HG02852 (cell line): ENCODE measurements around the gene CPSF3.
"Not testable (repeated sequence)": the region's sequence is repeated elsewhere in the genome, so short reads cannot be mapped to it uniquely, and the experiment has no call there.

Source experiments
- ATAC-seq: cut with Tn5 transposase; IDR thresholded peaks from one replicate; pipeline ENCODE4 v1.9.1; 2021; ENCODE audit warnings: mild to moderate bottlenecking, moderate library complexity; ENCODE audit not compliant: unreplicated experiment

Gene CPSF3

GRCh38 chr2:9497017-9497416 is 73.6 kb downstream of the CPSF3 start:
- no peak for ATAC-seq

GRCh38 chr2:9498210-9498609 is 74.8 kb downstream of the CPSF3 start:
- no peak for ATAC-seq

GRCh38 chr2:9508931-9509330 is 85.5 kb downstream of the CPSF3 start:
- no peak for ATAC-seq

- not testable (repeated sequence) for ATAC-seq
These were observed 90.5 kb downstream of the CPSF3 start for GRCh38 chr2:9513946-9514345.

- ATAC-seq = no peak
These were observed 93.8 kb downstream of the CPSF3 start for GRCh38 chr2:9517118-9517782.

GRCh38 chr2:9518163-9518562 is 94.7 kb downstream of the CPSF3 start:
- ATAC-seq = no peak

- no peak for ATAC-seq
These were observed 95.3 kb downstream of the CPSF3 start for GRCh38 chr2:9518780-9519179.

- ATAC-seq = no peak
These were observed 95.8 kb downstream of the CPSF3 start for GRCh38 chr2:9519250-9519649.
